Peyer's patch (tissue), 4 donors: ENCODE results near the gene VTCN1. TPM values are rescaled to one million over a fixed set of nuclear protein-coding genes. Genes with fewer than 3 reads are reported as not detected.

Experiments used
- DNase-seq, 3 donors: peaks; one replicate each; pipeline ENCODE4 v3.0.0-alpha.2; 2017 to 2019
- H3K27ac ChIP-seq, 4 donors: fragments of 200-600 bp; sonication (generic); one replicate each; pipeline ENCODE4 v1.5.1; 2016 to 2019
- H3K27me3 ChIP-seq, 2 donors: fragments of 200-600 bp; sonication (generic); one replicate each; pipeline ENCODE4 v1.5.1; 2019
- H3K36me3 ChIP-seq, 3 donors: fragments of 200-600 bp; sonication (generic); one replicate each; pipeline ENCODE4 v1.5.1; 2016 to 2019
- H3K4me1 ChIP-seq, 4 donors: fragments of 200-600 bp; sonication (generic); one replicate each; pipeline ENCODE4 v1.5.1; 2016 to 2019
- H3K4me3 ChIP-seq, 4 donors: fragments of 200-600 bp; sonication (generic); 1 replicate in 3 of 4; 2 replicates in 1 of 4; pipeline ENCODE4 v1.5.1; 2016 to 2019; ENCODE audit warnings: mild to moderate bottlenecking in 1 of 4
- H3K9me3 ChIP-seq, 4 donors: fragments of 200-600 bp; sonication (generic); one replicate each; pipeline ENCODE4 v1.5.1; 2016 to 2019; ENCODE audit warnings: mild to moderate bottlenecking in 1 of 4
- POLR2A ChIP-seq, 2 donors: fragments of 450-650 bp; IDR thresholded peaks; one replicate each; pipeline ENCODE4 v1.5.1; 2017; ENCODE audit warnings: antibody characterized with exemption in 2 of 2, mild to moderate bottlenecking in 2 of 2, moderate library complexity in 2 of 2
- total RNA-seq, 4 donors: library from RNA; depleted of rRNA; stranded (reverse); fragments of >200 nt; gene quantifications; one replicate each; pipeline ENCODE4 v1.1.0, GENCODE V29; 2016
- TF ChIP-seq, protein P1 (sequence below), 6 experiments: fragments of 450-650 bp in 4 of 6; fragments of 200-600 bp in 2 of 6; sonication (generic) in 1 of 6; IDR thresholded peaks; one replicate each; pipeline ENCODE4 v1.5.1; 2017 to 2019; ENCODE audit warnings: antibody characterized with exemption in 6 of 6, mild to moderate bottlenecking in 3 of 6, moderate library complexity in 1 of 6

Gene VTCN1
- total RNA-seq, 4 donors from 2014 or later, result not detected

DNA sequence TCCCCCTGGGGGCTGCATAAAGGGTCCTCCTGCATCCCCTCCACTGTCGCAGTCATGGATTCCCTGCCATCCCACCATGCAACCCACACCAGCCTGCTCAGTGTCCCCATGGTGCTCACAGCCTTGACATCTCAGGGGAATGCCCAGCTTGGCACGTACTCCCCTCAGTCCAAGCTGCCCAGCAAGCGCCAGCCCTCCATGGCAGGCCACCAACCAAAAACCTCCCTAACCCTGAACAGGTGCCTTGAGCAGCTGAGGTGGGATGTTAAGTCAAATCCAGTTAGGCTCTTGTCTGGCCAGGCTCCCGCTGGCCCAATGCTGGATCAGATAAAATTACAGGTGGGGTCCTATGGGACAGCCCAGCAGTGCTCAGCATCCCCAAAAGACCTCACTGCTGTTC lies 341 bp downstream of the VTCN1 start:
- Histone ChIP-seq H3K4me1 (no peaks in the 10 kb centered on the region), H3K9me3 (no peaks in the 10 kb centered on the region), H3K27ac (no peak overlapping the region), H3K27me3 (no peaks in the 10 kb centered on the region), H3K36me3 (no peaks in the 10 kb centered on the region), H3K4me3 (no peak overlapping the region)
- DNase-seq, result no peak
- TF ChIP-seq, protein P1, sequence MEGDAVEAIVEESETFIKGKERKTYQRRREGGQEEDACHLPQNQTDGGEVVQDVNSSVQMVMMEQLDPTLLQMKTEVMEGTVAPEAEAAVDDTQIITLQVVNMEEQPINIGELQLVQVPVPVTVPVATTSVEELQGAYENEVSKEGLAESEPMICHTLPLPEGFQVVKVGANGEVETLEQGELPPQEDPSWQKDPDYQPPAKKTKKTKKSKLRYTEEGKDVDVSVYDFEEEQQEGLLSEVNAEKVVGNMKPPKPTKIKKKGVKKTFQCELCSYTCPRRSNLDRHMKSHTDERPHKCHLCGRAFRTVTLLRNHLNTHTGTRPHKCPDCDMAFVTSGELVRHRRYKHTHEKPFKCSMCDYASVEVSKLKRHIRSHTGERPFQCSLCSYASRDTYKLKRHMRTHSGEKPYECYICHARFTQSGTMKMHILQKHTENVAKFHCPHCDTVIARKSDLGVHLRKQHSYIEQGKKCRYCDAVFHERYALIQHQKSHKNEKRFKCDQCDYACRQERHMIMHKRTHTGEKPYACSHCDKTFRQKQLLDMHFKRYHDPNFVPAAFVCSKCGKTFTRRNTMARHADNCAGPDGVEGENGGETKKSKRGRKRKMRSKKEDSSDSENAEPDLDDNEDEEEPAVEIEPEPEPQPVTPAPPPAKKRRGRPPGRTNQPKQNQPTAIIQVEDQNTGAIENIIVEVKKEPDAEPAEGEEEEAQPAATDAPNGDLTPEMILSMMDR (IDR thresholded peaks at IDR 0.05), result no peak
- TF ChIP-seq POLR2A (IDR thresholded peaks at IDR 0.05), result no peak

DNA sequence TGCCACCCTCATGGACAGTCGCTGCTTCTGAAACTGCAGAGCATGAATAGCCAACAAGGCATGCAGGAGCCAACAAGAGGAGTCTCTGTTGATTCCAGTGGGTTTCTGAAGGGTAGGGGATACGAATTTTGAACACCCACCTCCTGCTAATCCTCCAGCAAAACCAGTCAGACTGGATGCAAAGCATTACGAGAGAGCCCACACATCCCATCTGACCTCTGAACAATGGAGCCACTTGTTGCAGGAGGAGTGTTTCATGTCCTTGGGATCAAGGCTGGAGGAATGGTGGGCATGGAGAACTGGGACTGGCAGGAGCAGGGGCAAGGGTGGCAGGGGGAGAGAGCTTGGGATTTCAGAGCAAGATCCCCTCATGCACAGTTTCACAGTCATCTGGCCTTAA lies 1.6 kb downstream of the VTCN1 start:
- DNase-seq, result no peak
- H3K27me3 ChIP-seq, result no peaks in the 10 kb centered on the region
- H3K27ac ChIP-seq, result no peak overlapping the region
- TF ChIP-seq, protein P1 (IDR thresholded peaks at IDR 0.05), result no peak
- TF ChIP-seq POLR2A (IDR thresholded peaks at IDR 0.05), result no peak
- H3K36me3 ChIP-seq, result no peaks in the 10 kb centered on the region
- H3K4me1 ChIP-seq, result no peaks in the 10 kb centered on the region
- no peak overlapping the region for H3K4me3 ChIP-seq
- no peaks in the 10 kb centered on the region for H3K9me3 ChIP-seq

DNA sequence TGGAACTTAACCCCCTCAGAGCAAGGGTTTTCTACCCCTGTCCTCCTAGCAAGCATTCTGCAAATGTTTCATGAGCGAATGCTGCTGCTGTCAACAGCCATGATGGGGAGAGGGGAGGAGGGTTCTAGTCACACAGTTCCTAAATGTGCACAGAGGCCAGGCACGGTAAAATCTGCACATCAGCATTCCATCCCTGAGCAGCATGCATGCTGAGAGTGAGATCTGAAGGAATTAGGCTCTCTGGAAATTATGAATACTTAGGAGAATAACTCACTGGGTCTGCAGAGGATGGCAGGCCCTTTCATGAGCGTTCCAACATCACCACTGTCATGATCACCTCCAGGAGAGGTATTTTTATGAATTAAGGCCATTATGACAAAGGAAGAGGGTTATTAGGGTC lies 2.1 kb downstream of the VTCN1 start:
- no peaks in the 10 kb centered on the region for H3K27me3 ChIP-seq
- no peak for DNase-seq
- H3K4me1 ChIP-seq, result no peaks in the 10 kb centered on the region
- H3K9me3 ChIP-seq, result no peaks in the 10 kb centered on the region
- H3K36me3 ChIP-seq, result no peaks in the 10 kb centered on the region
- TF ChIP-seq POLR2A (IDR thresholded peaks at IDR 0.05), result no peak
- TF ChIP-seq, protein P1 (IDR thresholded peaks at IDR 0.05), result no peak
- no peak overlapping the region for H3K27ac ChIP-seq
- H3K4me3 ChIP-seq, result no peak overlapping the region

DNA sequence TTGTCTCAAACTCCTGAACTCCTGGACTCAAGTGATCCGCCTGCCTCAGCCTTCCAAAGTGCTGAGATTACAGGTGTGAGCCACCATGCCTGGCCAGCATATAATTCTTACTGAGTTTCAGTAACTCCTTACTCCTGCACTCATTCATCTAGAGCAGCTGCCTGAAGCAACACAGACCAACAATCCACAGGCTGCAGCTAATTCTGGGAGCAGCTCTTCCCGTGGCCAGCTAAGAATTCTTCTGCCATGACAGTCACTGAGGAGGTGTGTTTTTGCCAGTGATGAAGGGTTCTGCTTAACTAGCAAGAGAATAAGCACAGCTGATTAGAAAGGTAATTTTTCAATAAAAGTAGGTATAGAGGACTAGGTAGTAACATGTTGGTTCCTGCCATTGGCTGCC lies 5.4 kb downstream of the VTCN1 start:
- Histone ChIP-seq H3K4me1 (no peaks in the 10 kb centered on the region), H3K4me3 (no peak overlapping the region), H3K36me3 (no peaks in the 10 kb centered on the region), H3K27me3 (no peaks in the 10 kb centered on the region), H3K9me3 (no peaks in the 10 kb centered on the region), H3K27ac (no peak overlapping the region)
- TF ChIP-seq, protein P1 (IDR thresholded peaks at IDR 0.05), result no peak
- no peak for TF ChIP-seq POLR2A (IDR thresholded peaks at IDR 0.05)
- no peak for DNase-seq

DNA sequence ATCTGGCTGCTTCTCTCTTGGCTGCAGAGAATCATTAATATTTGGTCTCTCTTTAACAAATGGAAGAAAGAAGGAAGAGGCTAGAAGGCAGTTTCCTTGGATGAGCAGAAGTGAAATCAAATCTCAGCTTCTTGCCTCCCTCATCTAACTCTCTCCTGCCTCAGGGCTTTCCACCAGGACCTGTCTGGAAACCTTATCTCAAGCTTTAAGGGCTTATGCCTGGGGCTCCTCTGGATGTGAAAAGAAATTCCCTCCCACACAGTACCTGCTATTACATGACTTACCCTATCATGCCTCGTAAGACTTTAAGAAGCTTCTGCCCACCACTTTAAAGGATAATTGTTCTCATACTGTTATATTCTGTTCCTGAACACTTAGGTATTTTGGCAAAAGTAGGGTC lies 8.9 kb downstream of the VTCN1 start:
- H3K4me1 ChIP-seq, result no peaks in the 10 kb centered on the region
- H3K36me3 ChIP-seq, result no peaks in the 10 kb centered on the region
- H3K4me3 ChIP-seq, result no peak overlapping the region
- H3K27me3 ChIP-seq, result no peaks in the 10 kb centered on the region
- no peak for DNase-seq
- H3K9me3 ChIP-seq, result no peaks in the 10 kb centered on the region
- no peak for TF ChIP-seq POLR2A (IDR thresholded peaks at IDR 0.05)
- TF ChIP-seq, protein P1 (IDR thresholded peaks at IDR 0.05), result no peak
- no peak overlapping the region for H3K27ac ChIP-seq

DNA sequence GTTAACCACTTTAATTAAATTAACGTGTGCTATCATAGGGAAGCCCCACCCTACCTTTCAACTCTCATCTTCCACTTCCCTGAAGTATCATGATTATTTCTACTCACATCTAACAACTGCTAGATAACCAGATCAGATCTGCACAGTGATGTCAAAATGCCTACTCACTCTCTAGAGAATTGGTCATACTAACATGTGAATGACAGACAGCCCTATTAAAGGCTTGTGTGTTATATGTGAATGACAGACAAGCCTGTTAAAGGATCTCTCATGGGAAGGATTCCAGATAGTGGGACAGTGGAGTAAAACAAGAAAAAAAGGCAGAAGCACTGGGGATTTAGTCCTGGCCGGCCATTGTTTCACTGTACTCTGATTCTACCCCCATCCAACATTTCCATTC lies 12.6 kb downstream of the VTCN1 start:
- no peak for DNase-seq
- no peak overlapping the region for H3K27ac ChIP-seq
- H3K27me3 ChIP-seq, result no peaks in the 10 kb centered on the region
- no peaks in the 10 kb centered on the region for H3K9me3 ChIP-seq
- H3K36me3 ChIP-seq, result no peaks in the 10 kb centered on the region
- TF ChIP-seq, protein P1 (IDR thresholded peaks at IDR 0.05), result no peak
- no peak for TF ChIP-seq POLR2A (IDR thresholded peaks at IDR 0.05)
- no peaks in the 10 kb centered on the region for H3K4me1 ChIP-seq
- H3K4me3 ChIP-seq, result no peak overlapping the region
